Peyer's patch (tissue), 4 donors: ENCODE measurements around the gene IER3.
"Not testable (repeated sequence)": the region's sequence is repeated elsewhere in the genome, so short reads cannot be mapped to it uniquely, and the experiment has no call there.

Experiments
- POLR2A ChIP-seq, 2 donors: fragments of 450-650 bp; IDR thresholded peaks; one replicate each; pipeline ENCODE4 v1.5.1; 2017; ENCODE audit warnings: antibody characterized with exemption in 2 of 2, mild to moderate bottlenecking in 2 of 2, moderate library complexity in 2 of 2
- TF ChIP-seq, protein P1 (sequence below), 6 experiments: fragments of 450-650 bp in 4 of 6; fragments of 200-600 bp in 2 of 6; sonication (generic) in 1 of 6; IDR thresholded peaks; one replicate each; pipeline ENCODE4 v1.5.1; 2017 to 2019; ENCODE audit warnings: antibody characterized with exemption in 6 of 6, mild to moderate bottlenecking in 3 of 6, moderate library complexity in 1 of 6

DNA sequence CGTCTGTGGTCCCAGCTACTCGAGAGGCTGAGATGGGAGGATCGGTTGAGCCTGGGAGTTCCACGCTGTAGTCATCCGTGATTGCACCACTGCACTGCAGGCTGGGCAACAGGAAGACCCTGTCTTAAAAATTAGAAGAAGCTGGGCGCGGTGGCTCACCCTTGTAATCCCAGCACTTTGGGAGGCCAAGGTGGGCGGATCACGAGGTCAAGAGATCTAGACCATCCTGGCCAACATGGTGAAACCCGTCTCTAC is 22.4 kb downstream of the IER3 start:
- TF ChIP-seq, protein P1, sequence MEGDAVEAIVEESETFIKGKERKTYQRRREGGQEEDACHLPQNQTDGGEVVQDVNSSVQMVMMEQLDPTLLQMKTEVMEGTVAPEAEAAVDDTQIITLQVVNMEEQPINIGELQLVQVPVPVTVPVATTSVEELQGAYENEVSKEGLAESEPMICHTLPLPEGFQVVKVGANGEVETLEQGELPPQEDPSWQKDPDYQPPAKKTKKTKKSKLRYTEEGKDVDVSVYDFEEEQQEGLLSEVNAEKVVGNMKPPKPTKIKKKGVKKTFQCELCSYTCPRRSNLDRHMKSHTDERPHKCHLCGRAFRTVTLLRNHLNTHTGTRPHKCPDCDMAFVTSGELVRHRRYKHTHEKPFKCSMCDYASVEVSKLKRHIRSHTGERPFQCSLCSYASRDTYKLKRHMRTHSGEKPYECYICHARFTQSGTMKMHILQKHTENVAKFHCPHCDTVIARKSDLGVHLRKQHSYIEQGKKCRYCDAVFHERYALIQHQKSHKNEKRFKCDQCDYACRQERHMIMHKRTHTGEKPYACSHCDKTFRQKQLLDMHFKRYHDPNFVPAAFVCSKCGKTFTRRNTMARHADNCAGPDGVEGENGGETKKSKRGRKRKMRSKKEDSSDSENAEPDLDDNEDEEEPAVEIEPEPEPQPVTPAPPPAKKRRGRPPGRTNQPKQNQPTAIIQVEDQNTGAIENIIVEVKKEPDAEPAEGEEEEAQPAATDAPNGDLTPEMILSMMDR (IDR thresholded peaks at IDR 0.05) = not testable (repeated sequence)
- TF ChIP-seq POLR2A (IDR thresholded peaks at IDR 0.05) = not testable (repeated sequence)
